Measurements from ENCODE around the gene SPOCK1.

SPOCK1 gene

DNA sequence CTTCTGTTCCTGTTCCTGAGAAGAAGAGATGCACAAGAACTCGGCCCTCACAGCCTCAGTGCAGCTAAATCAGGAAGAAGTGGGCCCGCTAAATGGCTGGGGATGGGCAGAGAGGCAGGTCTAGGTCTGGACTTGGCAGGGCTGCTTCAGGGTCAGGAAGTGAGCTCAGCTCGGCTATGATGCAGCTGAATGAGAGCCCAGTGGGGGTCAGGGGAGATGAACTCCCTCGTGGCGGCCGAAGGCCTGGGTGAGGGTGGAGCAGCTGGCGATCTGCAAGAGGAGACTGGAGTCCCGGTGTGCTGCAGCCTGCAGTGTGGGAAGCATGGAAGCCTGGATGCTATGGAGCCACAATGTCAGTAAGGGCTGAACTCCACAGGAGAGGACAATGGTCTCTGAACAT, 466.2 kb downstream of the SPOCK1 start:
- no peak for DNase-seq (ENCODE audit: low read depth in 2 of 2)

DNA sequence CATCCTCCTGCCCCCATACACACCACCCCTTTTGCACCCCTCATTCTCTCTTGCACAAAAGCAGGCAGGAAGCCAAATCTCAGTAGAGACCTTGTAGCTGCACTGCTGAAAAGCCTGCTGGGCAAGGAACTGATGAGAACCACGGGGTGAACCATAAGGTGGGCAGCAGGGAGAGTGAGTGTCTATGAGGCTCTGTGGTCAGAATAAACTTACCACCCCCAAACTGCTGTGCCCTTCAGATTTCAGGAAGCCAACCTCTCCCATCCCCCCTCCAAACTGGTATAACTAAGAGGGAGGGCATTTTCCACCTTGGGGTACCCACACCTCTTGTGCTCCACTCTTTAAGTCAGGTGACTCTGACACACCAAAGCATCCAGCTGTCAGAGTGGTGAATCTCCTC, 471.4 kb downstream of the SPOCK1 start:
- DNase-seq (ENCODE audit: low read depth in 2 of 2) = no peak

DNA sequence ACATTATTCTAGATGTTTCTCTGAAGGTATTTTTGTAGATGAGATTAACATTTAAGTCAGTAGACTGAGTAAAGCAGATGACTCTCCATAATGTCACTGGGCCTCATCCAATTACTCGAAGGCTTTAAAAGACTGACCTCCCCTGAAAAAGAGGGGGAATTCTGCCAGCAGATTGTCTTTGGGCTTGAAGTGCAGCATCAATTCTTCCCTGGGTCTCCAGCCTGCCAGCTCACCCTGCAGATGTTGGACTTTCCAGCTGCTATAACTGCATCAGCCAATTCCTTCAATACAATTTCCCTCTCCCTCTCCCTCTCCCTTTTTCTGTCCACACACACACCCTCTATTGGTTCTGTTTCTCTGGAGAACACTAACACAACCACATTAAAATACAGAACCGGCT, 472.8 kb downstream of the SPOCK1 start:
- no peak for DNase-seq (ENCODE audit: low read depth in 2 of 2)

DNA sequence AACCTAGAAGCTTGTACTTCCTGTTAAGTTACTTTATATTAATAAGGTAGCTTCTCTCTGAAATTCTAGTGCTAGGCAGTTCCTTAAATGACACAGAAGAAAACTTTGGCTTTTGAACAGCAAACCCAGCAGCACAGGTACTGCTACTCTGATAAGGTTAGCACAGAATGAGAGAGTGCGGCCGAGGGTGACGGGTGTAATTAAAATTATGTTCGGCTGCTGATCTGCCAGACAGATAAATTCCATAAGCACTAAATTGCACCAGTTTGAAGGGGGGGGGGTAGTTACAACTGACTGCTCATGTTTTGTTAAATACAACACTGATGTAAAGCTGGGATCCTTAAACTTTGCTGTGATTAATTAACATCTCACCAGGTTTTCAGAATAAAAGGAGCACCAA, 475.1 kb downstream of the SPOCK1 start:
- no peak for DNase-seq (ENCODE audit: low read depth in 2 of 2)

DNA sequence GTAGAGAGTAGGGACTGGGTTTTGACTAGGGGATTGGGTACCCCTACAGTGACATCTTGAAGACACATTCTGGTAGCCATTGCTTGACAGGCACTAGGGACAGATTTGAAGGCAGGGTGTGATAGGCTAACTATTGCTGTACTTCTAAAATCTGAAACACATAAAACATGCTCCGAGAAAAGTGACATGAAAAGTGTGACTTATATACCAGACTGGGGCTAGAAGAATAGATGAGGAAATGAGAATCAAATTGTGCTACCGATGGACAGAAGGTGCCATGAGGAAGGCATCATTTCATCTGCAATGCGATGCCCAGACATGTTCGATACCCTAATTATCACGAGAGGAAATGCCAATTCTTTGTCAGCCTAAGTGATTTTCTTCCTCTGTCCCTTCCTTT, 475.8 kb downstream of the SPOCK1 start:
- DNase-seq (ENCODE audit: low read depth in 2 of 2) = no peak

DNA sequence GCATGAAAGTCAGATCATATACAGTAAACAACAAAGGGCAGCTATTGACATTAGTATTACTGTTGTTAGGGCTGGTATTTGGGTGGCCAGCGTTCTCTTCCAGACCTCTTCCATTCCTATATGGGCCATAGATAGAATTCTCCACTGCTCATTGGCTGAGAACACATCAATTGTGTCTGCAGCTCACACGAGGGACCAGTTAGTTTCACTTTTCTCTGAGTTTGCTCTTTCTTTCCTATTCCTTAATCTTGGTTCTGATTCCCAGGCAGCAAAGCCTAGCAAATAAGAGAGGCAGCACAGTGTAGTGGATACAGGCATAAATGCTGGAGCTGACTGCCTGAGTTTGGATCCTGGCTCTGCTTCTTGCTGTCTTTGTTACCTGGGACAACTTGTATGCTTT, 476.4 kb downstream of the SPOCK1 start:
- DNase-seq (ENCODE audit: low read depth in 2 of 2) = no peak

DNA sequence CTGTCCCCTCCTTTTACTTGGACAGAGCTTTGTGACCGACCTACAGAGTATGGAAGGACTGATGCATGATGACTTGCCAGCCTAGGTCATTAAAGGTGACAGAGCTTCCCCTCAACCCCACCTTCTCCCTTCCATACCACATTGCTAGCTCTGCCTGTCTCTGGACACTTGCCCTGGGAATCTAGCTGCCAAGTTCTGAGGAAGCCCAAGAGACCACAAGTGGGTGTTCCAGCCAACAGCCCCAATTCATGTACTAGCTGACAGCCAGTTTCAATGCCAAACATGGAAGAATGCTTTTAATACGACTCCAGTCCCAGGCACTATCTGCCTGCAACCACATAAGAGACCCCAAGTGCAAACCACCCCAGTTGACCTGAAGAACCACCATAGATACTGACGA, 477.1 kb downstream of the SPOCK1 start:
- DNase-seq (ENCODE audit: low read depth in 2 of 2) = no peak

DNA sequence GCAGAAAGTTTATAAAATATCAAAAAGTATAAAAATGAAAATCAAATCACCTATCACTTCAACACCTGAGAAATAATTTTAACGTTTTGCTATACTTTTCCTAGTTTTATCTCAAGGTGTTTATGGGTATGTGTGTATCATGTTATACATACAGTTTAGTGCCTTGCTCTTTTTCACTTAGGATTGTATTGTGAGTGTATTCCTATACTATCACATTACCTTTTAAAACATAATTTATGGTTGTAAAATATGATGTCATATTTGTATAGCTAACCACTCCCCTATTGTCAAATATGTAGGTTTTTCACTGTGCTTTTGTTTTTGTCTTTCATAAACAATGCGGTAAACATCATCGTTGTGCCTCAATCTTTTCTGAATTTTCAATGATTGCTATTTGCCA, 479.9 kb downstream of the SPOCK1 start:
- DNase-seq (ENCODE audit: low read depth in 2 of 2) = no peak

DNA sequence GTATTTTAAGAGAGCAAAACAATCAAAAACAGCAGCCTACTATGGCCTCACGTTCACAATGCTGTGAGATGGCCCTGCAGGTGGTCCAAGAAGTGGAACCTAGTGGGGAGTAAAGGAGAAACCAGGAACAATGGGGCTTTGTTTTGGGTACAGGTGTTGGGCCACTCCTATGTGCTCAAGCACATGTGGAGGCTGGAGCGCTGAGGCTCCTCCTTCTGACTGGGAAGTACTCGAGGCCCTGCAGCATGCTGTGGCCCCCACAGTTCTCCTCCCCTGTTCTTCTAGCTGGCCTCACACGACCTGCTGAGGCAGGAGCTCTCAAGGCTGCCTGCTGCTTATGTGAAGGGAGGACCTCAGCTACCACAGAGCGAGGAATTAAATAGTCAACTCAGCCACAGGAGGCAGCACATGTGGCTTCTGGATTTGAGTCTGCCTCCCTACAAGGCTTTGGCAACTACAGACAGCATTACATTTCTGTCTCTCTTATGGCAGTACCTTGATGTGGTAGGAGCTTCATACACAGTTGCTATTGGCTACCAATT, 482.3 kb downstream of the SPOCK1 start:
- no peak for DNase-seq (ENCODE audit: low read depth in 2 of 2)

DNA sequence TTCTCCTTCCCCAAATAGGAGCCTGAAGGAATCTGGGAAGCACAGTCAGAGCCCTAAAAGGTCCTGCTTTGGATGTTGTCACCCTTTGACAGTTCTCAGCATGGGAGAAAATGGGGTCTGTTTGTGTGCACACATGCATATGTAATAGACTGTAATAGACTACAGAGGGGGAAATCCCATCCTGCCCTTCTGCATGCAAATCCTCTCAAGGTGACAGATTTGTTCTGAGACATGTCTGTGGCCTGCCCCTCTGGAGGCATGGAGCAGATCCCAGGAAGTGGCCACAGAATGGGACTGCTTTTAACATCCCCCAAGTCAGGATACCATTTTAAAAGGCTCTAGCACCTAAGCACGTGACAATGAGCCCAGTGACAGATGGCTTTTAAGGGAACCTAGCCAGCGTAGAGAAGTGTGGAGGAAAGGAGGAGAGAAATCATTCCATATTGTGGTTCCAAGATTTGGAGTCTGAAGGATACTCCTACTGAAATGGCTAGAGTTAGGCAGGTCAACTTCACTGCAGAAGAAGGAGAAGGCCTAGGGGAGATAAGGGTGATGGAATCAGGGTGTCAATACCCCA, 483.5 kb downstream of the SPOCK1 start:
- DNase-seq (ENCODE audit: low read depth in 2 of 2) = no peak

DNA sequence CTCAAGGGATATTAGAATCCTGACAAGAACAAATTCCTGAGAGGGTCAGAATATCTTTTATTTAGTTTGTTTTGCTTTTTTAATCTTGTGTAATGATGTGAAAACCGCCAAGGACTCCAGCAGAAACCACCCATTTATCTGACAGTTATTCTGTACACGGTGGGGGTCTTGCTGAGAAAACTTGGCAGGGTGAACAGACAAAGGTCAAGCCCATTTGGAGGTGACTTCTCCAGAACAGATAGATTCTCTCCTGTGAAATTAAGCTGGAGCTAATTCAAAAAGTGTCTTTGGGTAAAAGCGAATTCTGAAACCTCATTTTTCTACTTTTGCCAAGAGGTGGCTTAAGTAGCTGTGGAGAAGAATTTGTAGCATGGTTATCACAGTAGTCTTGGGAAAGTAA, 484.4 kb downstream of the SPOCK1 start:
- DNase-seq (ENCODE audit: low read depth in 2 of 2) = no peak

DNA sequence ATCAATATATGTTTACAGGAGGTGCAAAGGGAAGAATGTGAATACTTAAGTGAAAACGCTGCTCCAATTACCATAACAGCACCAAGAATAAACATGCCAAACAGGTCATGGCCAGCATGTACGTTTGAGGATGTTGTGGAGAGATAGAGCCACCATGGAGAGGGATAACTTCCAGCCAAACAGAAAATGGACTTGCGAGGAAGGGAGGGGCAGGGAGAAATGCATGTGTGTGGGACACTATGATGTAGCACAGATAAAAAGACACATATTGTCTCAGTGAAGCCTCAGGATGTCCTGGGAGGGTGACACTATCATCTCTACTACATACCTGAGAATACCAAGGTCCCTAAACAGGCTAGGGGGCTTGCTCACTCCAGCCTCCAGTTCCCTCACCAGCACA, 488.9 kb downstream of the SPOCK1 start:
- no peak for DNase-seq (ENCODE audit: low read depth in 2 of 2)

DNA sequence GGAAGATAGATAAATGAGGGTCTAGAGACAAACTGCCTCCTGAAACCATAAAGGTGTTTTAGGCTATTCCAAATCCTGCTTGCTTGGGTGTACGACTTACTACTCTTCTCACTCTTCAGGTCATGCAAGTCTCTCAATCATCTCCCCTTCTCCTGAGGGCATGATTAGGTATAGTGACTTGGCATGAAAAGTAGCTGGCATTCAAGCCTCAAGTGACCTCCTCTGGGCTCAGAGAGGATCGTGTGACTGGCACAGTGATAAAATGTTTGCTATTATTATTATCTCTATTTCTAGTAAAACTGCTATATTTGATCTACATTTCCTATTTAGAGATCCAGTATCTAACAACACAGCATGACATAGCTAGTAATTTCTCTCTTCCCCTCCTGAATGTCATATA, 494.8 kb downstream of the SPOCK1 start:
- no peak for DNase-seq (ENCODE audit: low read depth in 2 of 2)

DNA sequence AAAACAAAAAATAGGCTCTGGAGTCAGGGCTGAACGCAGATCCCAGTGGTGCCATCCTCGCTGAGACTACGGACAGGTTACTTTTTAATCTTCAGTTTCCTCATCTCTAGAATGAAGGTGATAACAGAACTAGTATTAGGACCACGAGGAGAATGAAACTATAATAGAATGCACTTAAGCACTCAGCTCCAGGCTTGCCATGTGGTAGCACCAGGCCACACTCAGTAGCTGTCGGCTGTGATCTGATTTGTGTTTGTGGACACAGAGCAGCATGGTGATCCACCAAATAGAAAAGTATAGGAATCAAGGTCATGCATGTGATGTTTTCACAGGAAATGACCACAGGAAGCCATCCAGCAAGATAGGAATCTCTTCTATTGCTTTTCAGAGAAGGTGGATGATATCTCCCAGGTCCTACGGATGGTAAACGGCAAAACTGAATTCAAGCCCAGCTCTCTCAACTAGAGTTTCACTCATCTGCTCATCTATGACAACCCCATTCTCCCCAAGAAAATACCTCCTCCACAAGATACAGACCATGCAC, 498.0 kb downstream of the SPOCK1 start:
- DNase-seq (ENCODE audit: low read depth in 2 of 2) = no peak

DNA sequence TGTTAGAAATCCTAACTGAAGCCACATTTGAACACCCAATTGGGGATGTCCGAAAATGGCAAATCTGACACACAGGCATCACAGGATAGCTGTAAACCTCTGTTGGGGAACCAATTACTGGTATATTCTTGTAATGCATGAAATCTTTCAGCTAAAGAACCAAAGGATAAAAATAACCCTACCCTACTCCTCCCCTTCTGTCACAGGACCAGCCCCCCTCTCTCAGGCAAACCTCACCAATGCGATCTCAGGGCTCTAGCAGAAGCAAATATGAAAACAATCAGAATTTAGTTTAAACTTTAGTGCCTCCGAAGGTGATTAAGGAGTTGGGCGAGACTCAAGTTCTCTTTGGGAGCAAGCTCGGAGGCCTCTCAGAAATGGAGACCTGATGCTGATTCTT, 499.3 kb downstream of the SPOCK1 start:
- DNase-seq (ENCODE audit: low read depth in 2 of 2) = no peak

DNA sequence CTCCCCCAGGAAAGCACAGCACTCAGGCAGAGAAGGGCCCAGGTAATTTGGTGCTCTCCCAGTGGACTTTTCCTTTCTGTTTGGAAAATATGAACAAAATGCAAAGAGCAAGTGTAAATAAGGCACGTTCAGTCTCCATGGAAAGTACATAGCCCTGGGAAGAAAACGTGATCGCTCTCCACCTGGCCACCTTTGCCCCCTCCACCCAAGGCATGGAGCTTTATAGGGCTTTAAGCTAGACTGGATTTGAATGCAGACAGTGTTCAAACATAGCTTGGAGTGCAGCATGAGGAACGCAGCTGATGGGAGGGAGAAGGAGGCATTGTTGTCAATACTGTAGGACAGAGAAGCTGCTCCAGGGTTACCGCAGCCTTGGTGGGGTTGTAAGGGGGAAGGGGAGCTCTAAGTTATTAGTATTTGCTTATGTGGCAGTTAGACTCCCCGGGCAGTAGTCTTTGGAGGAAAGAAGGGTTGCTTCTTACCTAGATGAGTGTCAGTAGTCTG, 500.2 kb downstream of the SPOCK1 start:
- DNase-seq (ENCODE audit: low read depth in 2 of 2) = no peak

DNA sequence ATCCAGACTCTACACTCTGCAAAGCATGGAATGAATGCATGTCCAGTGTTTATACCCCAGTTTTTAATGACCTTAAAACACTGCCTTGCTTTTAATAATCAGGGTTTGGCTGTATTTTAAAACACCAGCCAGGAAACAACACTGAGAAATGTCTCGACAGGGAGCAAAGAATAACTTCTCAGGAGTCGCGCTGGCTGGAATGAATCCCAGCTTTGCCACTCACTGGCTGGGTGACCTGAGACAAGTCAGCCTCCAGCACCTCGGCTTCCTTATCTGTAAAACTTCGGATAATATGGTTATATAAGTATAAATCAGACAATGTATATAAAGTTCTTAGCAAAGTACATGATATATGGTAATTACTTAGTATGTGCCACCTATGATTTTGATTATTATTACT, 505.0 kb downstream of the SPOCK1 start:
- DNase-seq (ENCODE audit: low read depth in 2 of 2) = no peak

DNA sequence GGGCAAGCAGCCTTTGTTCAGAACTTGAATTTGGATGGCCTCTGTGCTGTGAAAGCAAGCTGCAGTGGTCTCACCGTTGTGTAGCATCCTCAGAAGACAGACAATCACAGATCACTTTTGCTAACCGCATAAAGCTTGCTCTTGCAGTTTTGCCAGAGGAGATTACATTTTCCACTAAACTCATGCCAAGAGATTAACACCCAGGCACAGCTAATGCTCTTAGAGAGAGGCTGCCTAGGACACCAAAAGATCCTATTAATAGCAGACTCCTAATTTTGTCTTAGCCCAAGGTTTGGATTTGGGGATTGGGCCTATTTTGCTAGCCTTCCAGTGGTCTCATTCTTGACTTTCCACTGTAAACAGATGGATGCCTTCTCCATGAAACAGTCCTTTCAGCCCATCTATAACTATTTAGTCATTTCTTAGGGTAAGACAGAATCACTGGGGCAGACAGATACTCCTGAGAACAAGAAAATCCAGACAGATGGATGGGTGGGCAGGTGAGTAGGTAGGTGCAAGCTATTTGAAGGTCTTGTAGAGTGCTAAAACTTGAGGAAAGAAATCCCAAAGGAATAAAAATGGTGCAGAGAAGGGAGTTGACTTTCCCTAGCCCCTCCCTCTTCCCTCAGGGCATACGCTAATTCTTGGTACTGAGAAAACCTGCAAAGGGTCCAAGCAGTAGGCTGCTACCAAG, 506.2 kb downstream of the SPOCK1 start:
- no peak for DNase-seq (ENCODE audit: low read depth in 2 of 2)

DNA sequence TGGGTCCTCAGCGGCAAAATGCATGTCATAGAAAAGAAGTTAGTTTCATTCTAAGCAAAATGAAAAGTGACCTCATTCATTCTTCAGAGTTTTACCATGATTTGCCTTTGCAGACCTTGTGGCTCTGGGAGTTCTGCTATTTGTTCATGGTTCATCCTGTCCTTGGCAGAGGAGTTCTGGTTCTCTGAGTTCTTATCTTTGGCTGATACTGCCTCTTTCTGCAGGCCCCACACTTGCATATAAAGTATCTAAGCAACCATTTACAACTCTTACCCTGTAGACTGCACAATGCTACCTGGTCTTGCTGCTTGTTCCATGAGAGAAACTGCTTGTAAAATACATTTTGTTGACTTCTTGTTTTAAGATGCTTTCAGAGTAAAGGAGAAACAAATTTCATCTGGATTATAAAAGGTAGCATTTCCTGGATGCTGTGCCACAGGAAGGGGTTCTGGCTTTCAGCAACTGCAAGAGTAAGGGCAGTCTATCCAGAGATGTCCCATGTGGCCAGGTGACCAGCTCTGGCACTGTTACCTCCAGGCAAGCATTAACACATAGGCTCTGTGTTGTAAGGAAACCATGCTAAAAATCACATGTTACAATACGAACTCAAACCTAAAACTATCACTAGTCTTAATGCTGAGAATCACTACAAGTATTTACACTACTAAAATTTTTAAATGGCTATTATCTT, 513.2 kb downstream of the SPOCK1 start:
- no peak for DNase-seq (ENCODE audit: low read depth in 2 of 2)

DNA sequence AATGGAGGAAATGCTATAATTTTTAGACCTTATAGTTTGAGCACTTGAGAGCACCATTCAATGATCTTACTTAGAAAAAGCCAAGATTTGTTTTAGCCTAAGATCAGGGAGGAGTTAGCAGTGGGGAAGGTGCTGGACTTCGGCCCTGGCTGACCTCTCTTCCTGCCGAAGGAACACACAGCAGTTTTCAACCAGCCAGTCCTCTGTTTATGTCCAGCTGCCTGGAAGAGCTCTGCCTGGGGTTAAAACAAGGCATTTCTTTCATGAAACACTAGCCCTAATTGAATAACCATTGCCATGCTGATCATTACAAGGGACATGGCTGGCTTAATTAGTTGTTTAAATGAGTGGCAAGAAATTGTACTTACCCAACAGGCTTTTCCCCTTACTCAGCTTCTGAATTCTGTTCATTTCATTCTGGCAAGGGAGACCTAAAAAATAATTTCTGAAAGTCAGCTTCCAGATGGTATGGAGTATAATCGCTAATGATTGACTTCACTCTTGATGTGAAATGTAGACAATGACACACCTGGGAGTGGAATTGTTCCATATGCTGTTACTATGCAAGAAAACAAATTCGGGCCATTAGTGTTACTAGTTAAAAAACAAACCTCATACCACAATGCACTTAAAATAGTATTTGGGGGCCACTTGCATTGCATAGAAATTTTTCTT, 514.2 kb downstream of the SPOCK1 start:
- DNase-seq (ENCODE audit: low read depth in 2 of 2) = no peak

DNA sequence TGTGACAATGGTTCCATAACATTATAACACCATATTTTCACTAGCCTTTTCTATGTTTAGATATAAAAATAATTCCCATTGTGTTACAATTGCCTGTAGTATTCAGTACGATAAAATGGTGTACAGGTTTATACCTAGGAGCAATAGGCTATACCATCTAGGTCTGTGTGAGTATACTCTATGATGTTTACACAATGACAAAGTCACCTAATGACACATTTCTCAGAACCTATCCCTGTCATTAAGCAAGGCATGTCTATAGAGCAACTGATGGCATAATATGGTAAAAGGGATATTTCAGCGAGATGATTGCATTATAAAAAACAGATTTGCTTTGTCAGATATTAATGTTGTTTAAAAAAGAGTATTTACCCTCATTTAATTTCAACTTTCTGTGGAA, 517.2 kb downstream of the SPOCK1 start:
- no peak for DNase-seq (ENCODE audit: low read depth in 2 of 2)

DNA sequence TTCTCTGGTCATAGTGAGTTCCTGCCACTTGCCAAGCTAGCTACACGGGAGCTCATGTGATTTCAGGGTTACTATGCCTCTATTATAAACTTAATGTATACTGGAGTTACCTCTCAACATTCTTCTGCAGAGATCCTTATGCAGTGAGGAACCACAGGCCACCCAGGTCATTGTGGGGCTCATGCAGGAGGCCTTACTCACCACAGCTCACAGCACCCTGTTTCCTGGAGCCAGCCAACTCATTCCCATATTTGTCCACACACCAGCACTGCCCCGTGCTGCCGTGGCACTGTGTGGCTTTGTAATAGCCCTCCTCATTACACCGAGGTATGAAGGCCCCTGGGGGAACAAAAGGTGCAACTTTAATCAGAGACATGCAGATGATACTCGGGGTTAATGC, 520.0 kb downstream of the SPOCK1 start:
- no peak for DNase-seq (ENCODE audit: low read depth in 2 of 2)
